GM21390 (cell line): Measurements from ENCODE around the gene TMEM131L.

Experiments used
- ATAC-seq: cut with Tn5 transposase; IDR thresholded peaks from one replicate; pipeline ENCODE4 v1.9.1; 2021; ENCODE audit not compliant: unreplicated experiment

The TMEM131L gene

GRCh38 chr4:153611679-153612078, 145.5 kb downstream of the TMEM131L start:
- ATAC-seq = no peak

DNA sequence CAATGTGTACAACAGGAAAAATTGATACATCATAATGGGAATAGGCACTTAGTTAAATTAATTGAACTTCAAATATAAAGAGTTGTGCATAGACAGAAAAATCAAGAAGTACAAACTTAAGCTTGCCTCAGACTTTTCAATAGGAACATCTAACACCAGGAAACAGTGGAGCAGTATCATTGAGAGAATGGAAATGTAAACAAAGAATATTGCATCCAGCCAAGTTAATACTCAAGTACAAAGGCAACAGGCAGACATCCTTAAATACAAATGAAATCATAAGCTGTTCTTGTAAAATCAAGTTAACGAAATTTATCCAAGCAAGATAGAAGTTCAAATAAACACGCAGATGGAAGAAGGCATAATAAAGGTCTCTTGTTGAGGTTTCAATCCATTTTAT, 146.7 kb downstream of the TMEM131L start:
- ATAC-seq = no peak

DNA sequence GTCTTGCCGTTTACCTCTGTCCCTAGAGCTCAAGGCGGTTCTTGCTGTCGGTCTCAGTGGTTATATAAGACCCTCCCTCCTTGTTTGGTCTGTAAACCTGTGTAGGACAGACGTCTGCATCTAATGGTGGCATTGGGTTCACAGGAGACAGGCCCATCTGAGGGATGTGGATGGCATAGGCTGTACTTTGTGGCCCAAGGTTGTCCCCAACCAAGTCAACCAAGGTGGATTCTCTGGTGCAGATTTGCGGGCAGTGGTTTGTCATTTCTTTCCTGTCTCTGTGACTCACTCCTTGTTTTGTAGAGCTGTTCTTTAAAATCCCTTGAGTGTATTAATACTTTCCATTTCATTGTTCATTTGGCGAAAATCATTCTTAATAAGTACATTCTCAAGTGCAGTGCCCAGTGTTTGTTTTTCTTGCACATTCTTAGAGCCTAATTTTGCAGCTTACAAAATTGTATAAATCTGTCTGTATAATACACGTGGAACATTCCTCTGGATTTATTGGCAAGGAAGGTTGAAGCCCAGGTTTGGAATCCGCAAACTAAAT, 149.9 kb downstream of the TMEM131L start:
- ATAC-seq = no peak

DNA sequence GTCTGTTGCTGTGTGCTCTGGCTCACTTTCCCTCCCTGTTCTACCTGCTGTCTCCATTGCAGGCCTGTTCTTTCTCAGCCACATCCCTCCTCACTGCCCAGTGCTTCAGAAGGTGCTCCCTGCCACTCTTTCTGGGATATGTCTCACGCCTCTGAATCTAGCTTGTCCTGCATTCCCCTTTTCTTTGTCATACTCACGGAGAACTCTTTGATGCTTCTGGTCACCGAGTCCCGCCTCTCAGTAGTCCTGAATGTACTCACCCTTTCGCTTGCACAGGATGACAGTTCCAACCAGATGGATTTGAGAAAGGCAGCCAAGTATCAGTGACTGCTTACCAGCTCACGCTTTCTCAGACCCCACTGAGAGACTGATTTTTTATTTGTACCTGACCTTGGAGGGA, 152.7 kb downstream of the TMEM131L start:
- ATAC-seq = no peak

DNA sequence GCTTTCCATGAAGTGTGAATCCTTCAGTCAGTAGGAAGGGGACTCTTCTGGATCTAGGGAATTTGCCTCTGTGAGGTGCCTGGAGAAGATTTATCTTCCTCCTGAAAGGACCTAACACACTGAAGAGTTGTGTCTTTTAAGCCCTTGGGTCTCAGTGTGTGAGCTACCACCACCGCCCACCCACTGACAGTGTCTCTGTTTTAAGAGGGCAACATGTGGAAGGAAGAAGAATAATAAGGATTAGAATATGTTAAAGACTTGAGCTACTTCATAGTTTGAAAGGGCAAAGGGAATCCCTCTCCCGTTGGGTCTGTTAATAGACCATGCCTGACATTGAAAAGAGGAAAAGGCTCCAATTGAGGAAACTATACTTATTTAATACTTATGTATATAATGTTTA, 153.7 kb downstream of the TMEM131L start:
- ATAC-seq = no peak

DNA sequence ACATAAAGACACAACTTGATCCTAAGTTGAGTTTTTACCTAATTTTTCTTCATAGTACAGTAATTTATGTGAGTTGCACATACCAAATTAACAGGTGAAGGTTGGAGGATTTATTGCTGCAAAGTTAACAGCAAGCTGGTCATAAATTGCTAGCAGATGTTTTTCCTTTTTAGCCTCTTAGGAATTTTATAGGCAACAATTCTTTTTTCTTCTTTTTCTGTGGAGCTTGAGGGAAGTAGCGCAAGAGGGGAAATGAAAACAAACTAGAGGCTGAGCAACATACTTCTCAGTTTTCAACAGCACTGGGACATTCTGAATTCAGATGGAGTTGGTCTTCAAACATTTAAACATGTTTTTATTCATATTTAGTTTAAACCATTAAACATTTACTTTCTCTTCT, 154.2 kb downstream of the TMEM131L start:
- no peak for ATAC-seq

DNA sequence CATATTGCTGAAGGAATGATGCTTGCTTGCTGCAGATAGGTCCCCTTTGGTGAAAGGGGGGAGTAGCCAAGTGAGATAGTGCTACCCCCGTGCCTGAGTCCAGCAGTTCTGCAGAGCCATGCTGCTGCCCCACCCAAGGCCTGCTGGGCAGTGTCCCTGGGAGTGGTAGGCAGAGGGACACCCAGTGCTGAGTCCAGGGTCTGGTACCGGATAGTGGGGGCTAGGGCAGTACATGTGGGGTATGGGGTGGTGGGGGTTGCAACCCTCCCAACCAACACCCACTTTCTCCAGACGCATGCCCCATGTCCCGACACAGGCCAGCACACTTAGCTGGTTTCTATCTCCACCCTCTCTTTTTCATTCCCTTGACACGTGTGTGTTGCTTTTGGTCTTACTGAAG, 155.9 kb downstream of the TMEM131L start:
- ATAC-seq = no peak

DNA sequence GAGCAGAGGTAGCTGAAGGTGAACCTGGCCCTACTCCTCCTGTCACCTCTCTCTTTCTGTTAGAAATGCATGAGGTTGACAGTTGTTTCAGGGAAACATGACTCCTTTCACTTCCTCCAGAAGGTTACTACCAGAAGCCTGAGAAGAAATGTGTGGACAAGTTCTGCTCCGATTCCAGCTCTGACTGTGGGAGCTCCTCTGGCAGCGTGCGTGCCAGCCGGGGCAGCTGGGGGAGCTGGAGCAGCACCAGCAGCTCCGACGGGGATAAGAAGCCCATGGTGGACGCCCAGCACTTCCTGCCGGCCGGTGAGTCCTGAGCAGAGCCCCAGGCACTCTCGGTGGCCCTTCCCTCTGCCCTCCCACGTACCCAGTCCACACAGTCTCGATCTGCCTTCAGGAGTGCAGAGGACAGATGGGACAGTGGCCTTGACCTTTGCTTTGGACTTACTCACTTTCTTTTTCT, 156.6 kb downstream of the TMEM131L start:
- no peak for ATAC-seq

DNA sequence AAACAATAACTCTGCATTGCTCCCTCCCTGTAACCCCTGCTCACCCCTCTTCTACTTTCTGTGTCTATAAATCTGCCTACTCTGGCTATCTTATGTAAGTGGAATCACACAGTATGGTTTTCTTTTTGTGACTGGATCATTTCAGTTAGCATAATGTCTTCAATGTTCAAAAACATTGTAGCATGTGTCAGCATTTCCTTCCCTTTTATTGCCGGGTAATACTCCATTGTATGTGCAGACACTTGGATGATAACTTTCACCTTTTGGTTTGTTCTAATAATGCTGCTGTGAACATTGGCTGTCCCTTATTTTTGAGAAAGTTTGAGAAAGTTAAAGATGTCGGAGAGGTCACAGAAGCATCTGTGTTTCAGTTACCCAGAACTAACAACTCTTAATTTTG, 157.3 kb downstream of the TMEM131L start:
- ATAC-seq = no peak

DNA sequence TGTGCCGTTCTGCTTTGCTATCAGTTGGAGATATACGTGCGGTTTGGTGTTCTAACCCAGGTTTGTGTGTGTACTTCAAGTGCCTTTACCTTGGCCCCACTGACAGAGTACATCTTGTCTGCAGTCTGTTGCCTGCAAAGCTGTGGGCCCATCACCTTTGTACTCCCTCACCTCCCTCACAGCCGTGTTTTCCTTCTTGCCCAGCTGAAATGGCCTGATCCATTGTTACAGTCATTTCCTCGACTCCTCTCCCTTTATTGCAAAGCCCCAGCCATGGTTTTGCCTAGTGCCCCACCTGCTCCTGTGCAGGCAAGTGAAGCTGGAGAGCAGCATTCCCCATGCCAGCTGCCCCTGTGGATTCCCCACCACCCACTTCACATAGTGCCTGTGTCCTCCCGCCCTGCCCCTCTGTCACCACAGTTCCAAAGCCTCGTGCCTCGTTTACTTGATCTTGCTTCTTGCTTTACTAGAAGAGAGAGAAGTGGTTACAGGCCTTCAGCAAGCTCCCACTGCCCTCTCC, 162.7 kb downstream of the TMEM131L start:
- ATAC-seq = no peak

GRCh38 chr4:153629776-153630175, 163.6 kb downstream of the TMEM131L start:
- ATAC-seq = no peak

GRCh38 chr4:153634738-153635353, 168.7 kb downstream of the TMEM131L start:
- no peak for ATAC-seq

DNA sequence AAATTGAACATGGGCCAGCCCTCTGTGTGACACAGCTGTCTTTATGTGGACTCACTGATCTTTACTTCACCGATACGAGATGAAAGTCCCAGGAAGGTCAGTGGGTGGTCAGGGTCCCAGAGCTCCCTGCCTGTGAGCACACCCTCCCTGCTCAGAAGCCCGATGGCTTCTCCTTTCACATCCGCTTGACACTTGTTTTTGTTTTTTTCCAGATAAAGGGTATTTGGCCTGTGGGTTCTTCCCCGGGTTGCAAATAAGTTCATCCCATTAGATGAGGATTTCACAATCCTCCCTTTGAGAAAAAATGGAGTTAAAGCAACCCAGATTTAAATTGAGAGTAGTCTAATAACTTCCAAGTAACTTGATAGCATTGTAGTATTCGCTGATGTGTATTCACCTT, 169.7 kb downstream of the TMEM131L start:
- ATAC-seq = no peak

DNA sequence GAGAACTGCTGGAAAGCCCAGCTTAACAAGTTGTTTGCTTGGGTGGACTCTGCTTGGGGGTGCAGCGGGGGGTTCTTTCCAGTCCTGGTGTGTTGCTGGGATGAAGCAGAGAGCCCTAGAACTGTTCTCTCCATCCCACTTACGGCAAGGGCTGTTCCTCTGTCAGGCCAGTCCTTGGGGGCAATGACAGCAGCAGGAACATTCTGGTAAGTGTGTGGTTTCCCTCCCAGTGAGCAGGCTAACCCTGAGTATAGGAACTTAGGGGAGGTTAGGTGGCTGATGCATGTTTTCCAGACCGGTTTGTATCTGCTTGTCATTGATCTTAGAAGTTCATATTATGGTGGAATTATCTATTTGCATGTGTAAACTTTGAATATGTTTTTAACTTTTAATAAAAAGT, 171.0 kb downstream of the TMEM131L start:
- ATAC-seq = no peak

- ATAC-seq = no peak
Measured at GRCh38 chr4:153638011-153638410, 171.9 kb downstream of the TMEM131L start.

DNA sequence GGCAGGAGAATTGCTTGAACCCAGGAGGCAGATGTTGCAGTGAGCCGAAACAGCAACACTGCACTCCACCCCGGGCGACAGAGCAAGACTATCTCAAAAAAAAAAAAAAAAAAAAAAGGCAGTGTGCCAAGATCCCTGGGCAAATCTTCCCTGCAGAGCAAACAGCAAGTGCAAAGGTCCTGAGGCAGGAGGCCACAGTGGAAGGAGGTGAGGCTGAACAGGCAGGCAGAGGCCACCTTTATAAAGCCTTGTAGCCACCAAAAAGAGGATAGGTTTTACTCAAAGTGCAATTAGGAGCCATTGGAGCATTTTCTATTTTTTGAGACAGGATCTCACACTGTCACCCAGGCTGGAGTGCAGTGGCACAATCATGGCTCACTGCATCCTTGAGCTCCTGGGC, 172.8 kb downstream of the TMEM131L start:
- no peak for ATAC-seq

DNA sequence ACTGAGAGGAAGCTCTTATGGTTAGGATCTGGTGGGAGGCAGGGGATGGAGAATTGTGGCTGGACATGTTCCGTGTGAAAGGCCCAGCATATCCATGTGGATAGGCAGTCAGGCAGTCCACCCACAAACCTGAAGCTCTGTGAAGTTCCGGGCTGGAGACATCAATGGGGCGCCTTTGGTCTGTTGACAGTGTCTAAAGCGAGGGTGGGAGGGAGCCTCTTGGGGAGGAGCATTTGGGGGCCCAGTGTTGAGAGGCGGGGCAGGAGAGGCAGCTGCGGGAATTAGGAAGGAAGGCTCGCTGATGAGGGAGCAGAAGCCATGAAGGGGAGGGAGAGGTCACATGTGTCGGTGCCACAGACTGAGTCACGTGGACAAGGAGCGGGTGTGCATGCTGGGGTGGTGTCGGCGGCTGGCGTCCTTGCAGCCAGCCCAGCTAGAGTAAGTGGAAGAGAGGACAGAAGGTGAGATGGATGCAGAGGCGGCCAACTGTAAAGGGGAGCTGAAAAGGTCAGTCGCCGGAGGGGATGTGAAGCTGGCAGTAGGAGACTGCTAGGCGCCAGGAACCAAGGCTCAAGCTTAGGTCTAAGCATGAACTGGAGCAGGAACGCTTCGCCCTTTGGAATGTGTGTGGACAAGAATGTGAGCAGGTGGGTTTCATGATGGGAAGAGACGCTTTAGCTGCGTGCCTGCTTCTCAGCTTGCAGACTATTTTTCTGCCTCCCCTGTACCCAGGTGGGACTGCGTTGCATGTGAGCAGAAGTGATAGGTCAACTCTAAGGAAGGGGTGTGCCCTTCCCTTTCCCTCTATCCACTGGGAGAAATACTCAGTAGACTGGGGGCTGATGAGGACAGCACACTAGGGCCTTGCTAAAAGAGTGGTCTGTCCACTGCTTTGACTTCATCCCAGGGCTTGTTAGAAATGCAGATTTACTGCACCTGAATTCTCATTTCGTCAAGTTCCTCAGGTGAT, 174.0 kb downstream of the TMEM131L start:
- no peak for ATAC-seq

DNA sequence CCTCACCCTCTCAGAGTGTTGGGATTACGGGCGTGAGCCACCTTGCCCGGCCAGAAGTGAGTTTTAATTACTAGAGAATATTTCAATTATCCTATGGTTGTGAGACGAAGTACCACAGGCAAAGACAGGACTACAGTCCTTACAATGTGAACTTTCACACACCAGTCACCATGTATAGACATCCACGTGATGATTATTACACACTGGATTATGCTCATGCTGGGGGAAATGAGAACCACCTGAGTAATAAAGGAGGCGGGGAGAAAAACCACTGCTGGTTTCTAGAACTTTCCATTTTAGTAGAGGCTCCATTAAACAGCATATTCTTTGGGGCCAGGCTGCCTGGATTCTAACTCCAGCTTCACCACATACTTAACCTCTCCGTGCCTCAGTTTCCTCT, 175.4 kb downstream of the TMEM131L start:
- no peak for ATAC-seq

DNA sequence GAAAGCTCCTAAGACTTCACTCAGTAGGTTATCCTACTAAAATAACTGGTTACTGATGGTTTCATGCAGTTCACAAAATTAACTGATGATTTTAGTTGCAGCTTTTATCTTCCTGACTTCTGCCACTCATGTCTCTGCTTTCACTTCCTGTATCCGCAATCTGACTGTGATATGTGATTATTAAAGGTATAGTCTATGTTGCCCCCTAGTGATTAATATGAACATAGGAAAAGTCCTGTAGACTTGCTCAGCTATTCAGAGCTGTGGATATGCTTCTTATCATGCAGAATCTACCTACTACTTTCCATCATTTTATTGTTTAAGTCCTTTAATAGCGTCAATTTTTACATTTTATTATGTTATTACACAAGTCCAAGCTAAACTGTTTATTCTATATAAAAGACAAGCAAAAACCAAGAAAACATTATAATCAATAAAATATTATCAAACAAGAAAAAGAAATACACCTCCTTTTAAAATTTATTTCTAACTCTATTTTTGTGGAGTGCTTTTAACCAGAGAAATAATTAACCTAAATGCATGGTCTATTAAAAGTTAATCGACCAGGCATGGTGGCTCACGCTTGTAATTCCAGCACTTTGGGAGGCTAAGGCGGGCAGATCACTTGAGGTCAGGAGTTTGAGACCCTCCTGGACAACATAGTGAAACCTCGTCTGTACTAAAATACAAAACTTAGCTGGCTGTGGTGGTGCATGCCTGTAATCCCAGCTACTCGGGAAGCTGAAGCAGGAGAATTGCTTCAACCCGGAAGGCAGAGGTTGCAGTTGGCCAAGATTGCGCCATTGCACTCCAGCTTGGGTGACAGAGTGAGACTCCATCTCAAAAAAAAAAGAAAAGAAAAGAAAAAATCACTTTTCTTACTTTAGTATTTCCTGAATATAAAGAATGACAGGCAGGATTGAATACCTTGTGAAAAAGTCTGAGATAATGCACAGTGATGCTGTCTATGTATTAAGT, 177.5 kb downstream of the TMEM131L start:
- ATAC-seq = peak; percentile 92

- ATAC-seq = no peak
Measured at GRCh38 chr4:153645183-153645582, 179.0 kb downstream of the TMEM131L start.

GRCh38 chr4:153646261-153646660, 180.1 kb downstream of the TMEM131L start:
- ATAC-seq = no peak
